ENCODE data around the gene KHDC4.

KHDC4 gene

GRCh38 chr1:155884031-155884960, 49.9 kb downstream of the KHDC4 start:
- in situ Hi-C loops (cut with MboI; ENCODE audit: low pct_unique_long_range_greater_than_20kb, low sequenced_read_pairs): no loop called here
- no peak for DNase-seq

GRCh38 chr1:155882766-155883165, 51.4 kb downstream of the KHDC4 start:
- DNase-seq: no peak
- in situ Hi-C loops (cut with MboI; ENCODE audit: low pct_unique_long_range_greater_than_20kb, low sequenced_read_pairs): no loop called here

- in situ Hi-C loops (cut with MboI; ENCODE audit: low pct_unique_long_range_greater_than_20kb, low sequenced_read_pairs): no loop called here
- no peak for DNase-seq
Observed at GRCh38 chr1:155882235-155882634, 52.0 kb downstream of the KHDC4 start.

GRCh38 chr1:155880950-155881349, 53.3 kb downstream of the KHDC4 start:
- in situ Hi-C loops (cut with MboI; ENCODE audit: low pct_unique_long_range_greater_than_20kb, low sequenced_read_pairs): no loop called here

GRCh38 chr1:155880251-155880650, 54.0 kb downstream of the KHDC4 start:
- in situ Hi-C loops (cut with MboI; ENCODE audit: low pct_unique_long_range_greater_than_20kb, low sequenced_read_pairs): no loop called here
- no peak for DNase-seq

More at GRCh38 chr1:155880950-155881349, 53.3 kb downstream of the KHDC4 start:
- no peak for DNase-seq

GRCh38 chr1:155877945-155878344, 56.3 kb downstream of the KHDC4 start:
- in situ Hi-C loops (cut with MboI; ENCODE audit: low pct_unique_long_range_greater_than_20kb, low sequenced_read_pairs): no loop called here
- no peak for DNase-seq

- no peak for DNase-seq
- in situ Hi-C loops (cut with MboI; ENCODE audit: low pct_unique_long_range_greater_than_20kb, low sequenced_read_pairs): no loop called here
Observed at GRCh38 chr1:155873860-155874259, 60.4 kb downstream of the KHDC4 start.

- in situ Hi-C loops (cut with MboI; ENCODE audit: low pct_unique_long_range_greater_than_20kb, low sequenced_read_pairs): no loop called here
- DNase-seq: no peak
Observed at GRCh38 chr1:155872527-155872926, 61.7 kb downstream of the KHDC4 start.

GRCh38 chr1:155871390-155871789, 62.8 kb downstream of the KHDC4 start:
- no peak for DNase-seq
- in situ Hi-C loops (cut with MboI; ENCODE audit: low pct_unique_long_range_greater_than_20kb, low sequenced_read_pairs): no loop called here

GRCh38 chr1:155867766-155868165, 66.4 kb downstream of the KHDC4 start:
- in situ Hi-C loops (cut with MboI; ENCODE audit: low pct_unique_long_range_greater_than_20kb, low sequenced_read_pairs): no loop called here
- DNase-seq: no peak

GRCh38 chr1:155864393-155864792, 69.8 kb downstream of the KHDC4 start:
- in situ Hi-C loops (cut with MboI; ENCODE audit: low pct_unique_long_range_greater_than_20kb, low sequenced_read_pairs): no loop called here
- DNase-seq: no peak
